GM20000 (cell line): ENCODE measurements around the gene SLC25A30.

Experiments used
- DNase-seq: peaks from one replicate; pipeline ENCODE4 v3.0.0; 2012; ENCODE audit warnings: low spot score
- CTCF ChIP-seq: IDR thresholded peaks from 2 replicates; pipeline ENCODE4 v1.5.1; 2012; ENCODE audit warnings: mild to moderate bottlenecking, control low read depth; ENCODE audit errors: extremely low read depth, missing control alignments

Gene SLC25A30

GRCh38 chr13:45451282-45451681 lies 33.1 kb upstream of the SLC25A30 start:
- TF ChIP-seq CTCF = no peak
- DNase-seq = no peak

- no peak for TF ChIP-seq CTCF
- DNase-seq = no peak
Observed at GRCh38 chr13:45448965-45449559, 30.9 kb upstream of the SLC25A30 start.

GRCh38 chr13:45447050-45447661 lies 29.0 kb upstream of the SLC25A30 start:
- no peak for DNase-seq
- no peak for TF ChIP-seq CTCF

- TF ChIP-seq CTCF = no peak
- DNase-seq = no peak
Observed at GRCh38 chr13:45446181-45446580, 28.0 kb upstream of the SLC25A30 start.

GRCh38 chr13:45445053-45445452 lies 26.9 kb upstream of the SLC25A30 start:
- TF ChIP-seq CTCF = no peak
- DNase-seq = no peak

GRCh38 chr13:45441633-45442032 lies 23.5 kb upstream of the SLC25A30 start:
- DNase-seq = peak; percentile 30
- TF ChIP-seq CTCF = no peak

GRCh38 chr13:45439781-45440462 lies 21.7 kb upstream of the SLC25A30 start:
- no peak for TF ChIP-seq CTCF
- no peak for DNase-seq
